T-helper 1 cell treated with Interleukin-12 subunit alpha and Interleukin-12 subunit beta and Interleukin-4 antibody, amounts not matched to agents 30 μg/mL and 1 μg/mL, for 36 hours (primary cell): Measurements from ENCODE around the gene MED7.

Experiments
- H3K27ac Mint-ChIP-seq: one replicate; pipeline ENCODE4 v1.8.0; 2021; ENCODE audit warnings: mild to moderate bottlenecking, mixed read lengths
- H3K27me3 Mint-ChIP-seq: one replicate; pipeline ENCODE4 v1.8.0; 2021; ENCODE audit warnings: low read depth, mixed read lengths
- H3K36me3 Mint-ChIP-seq: one replicate; pipeline ENCODE4 v1.8.0; 2021; ENCODE audit warnings: low read depth, mixed read lengths
- H3K4me1 Mint-ChIP-seq: one replicate; pipeline ENCODE4 v1.8.0; 2021; ENCODE audit warnings: low read depth, mixed read lengths
- H3K4me3 Mint-ChIP-seq: one replicate; pipeline ENCODE4 v1.8.0; 2021; ENCODE audit warnings: mild to moderate bottlenecking, moderate library complexity, mixed read lengths
- H3K9me3 Mint-ChIP-seq: one replicate; pipeline ENCODE4 v1.8.0; 2021; ENCODE audit warnings: mixed read lengths

Gene MED7

DNA sequence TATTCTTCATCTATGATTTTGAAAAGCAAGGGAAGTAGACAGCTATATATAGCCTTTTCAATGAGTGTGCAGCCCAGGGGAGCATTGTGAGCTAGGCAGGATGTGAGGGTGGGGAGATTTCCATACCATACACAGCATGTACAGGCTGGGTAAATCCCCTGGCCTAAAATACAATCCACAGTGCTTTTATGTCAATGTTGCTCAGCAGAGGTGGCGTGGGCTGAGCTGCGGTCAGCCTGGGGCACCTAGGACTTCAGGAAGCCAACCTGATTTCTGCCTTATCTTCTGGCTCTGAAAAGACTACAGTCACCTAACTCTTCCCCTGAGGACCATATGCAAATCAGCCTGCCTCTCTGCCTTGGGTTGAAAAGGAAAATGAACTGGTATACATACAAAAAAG is 29.7 kb upstream of the MED7 start:
- peaks cover 60% of the 10 kb centered on the region for H3K4me1 Mint-ChIP-seq
- peak overlapping the region; percentile 77 for H3K4me3 Mint-ChIP-seq
- peaks cover 6% of the 10 kb centered on the region for H3K36me3 Mint-ChIP-seq
- peaks cover 6% of the 10 kb centered on the region for H3K9me3 Mint-ChIP-seq
- peak overlapping the region; percentile 95 for H3K27ac Mint-ChIP-seq
- H3K27me3 Mint-ChIP-seq = no peaks in the 10 kb centered on the region

DNA sequence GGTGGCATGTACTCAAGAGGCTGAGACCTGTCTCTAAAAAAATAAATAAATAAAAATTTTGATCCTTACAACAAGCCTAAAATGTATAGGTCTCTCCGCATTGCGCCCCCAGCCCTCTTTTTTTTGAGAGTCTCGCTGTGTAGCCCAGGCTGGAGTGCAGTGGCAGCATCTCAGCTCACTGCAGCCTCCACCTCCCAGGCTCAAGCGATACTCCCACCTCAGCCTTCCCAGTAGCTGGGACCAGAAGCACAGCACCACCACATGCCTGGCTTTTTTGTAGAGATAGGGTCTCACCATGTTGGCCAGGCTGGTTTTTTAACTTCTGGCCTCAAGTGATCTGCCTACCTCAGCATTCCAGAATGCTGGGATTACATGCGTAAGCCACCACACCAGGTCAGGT is 25.6 kb upstream of the MED7 start:
- H3K4me1 Mint-ChIP-seq = peaks cover 74% of the 10 kb centered on the region
- H3K27me3 Mint-ChIP-seq = no peaks in the 10 kb centered on the region
- no peak overlapping the region for H3K27ac Mint-ChIP-seq
- H3K36me3 Mint-ChIP-seq = peaks cover 5% of the 10 kb centered on the region
- peaks cover 6% of the 10 kb centered on the region for H3K9me3 Mint-ChIP-seq
- no peak overlapping the region for H3K4me3 Mint-ChIP-seq

DNA sequence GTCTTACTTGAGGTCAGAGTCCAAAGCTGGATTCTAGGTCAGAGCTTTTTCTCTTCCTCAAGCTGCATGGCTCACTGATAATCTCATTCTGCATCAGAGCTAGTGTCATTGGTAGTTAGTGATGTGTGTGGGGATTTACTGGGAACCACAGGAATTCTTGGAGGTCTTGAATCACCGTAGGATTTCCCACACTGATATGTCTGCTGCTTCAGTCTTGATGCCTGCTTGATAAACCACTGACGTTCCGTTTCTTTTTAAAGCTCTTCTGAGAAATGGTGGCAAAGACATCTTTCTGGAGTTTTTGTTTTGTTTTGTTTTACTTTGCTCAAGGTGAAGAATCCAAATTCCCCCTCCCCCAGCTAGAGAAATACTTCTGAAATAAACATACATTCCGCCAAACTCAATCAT is 24.6 kb upstream of the MED7 start:
- H3K36me3 Mint-ChIP-seq = peaks cover 6% of the 10 kb centered on the region
- H3K27me3 Mint-ChIP-seq = no peaks in the 10 kb centered on the region
- peaks cover 71% of the 10 kb centered on the region for H3K4me1 Mint-ChIP-seq
- H3K9me3 Mint-ChIP-seq = peaks cover 6% of the 10 kb centered on the region
- peak overlapping the region; percentile 91 for H3K27ac Mint-ChIP-seq
- H3K4me3 Mint-ChIP-seq = peak overlapping the region; percentile 68

DNA sequence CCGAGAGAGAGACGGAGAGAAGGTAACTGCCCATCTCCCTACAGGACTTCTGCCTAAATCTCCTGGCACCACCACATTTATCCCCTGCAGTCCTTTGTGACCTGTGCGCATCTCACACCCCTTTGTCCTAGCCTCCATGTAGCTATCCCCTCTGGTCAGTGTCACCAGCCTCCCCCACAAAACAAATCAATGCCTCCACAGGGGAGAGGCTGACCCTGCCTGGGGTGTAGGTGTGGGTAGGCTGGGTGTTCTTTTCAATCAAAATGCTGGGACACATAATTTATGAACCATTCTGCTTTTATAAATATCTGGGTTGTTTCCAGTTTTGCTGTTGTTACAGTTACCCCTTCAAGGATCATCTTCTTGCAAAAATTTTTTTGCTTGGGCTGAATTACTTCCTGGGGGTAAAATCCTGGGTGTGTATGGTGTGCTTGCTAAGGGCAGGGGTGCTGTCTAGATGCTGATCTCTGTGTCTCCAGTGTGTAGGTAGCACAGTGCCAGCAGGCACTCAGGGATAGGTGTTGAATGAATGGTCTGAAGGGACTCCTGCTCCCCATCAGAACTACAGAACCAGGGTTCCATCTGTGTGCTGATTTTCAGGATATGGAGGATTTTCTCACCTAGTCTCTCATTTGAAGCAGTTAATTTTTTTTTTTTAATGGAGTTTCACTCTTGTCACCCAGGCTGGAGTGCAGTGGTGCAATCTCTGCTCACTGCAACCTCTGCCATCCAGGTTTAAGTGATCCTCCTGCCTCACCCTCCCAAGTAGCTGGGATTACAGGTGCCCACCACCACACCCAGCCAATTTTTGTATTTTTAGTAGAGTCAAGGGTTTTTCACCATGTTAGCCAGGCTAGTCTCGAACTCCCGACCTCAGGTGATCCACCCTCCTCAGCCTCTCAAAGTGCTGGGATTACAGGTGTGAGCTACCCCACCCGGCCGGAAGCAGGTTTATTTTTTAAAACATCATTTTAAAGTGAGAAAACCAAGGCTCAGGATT is 23.8 kb upstream of the MED7 start, which contains the start of gene GARIN3:
Gene GARIN3 (minus strand): TSS at position 51 of the 1,000 bp plus-strand sequence. CDS start 96 bp downstream, outside the sequence.
- H3K9me3 Mint-ChIP-seq = peaks cover 6% of the 10 kb centered on the region
- peak within 1 kb of the TSS; percentile 91 for H3K27ac Mint-ChIP-seq
- H3K4me1 Mint-ChIP-seq = peaks cover 65% of the 10 kb centered on the region

DNA sequence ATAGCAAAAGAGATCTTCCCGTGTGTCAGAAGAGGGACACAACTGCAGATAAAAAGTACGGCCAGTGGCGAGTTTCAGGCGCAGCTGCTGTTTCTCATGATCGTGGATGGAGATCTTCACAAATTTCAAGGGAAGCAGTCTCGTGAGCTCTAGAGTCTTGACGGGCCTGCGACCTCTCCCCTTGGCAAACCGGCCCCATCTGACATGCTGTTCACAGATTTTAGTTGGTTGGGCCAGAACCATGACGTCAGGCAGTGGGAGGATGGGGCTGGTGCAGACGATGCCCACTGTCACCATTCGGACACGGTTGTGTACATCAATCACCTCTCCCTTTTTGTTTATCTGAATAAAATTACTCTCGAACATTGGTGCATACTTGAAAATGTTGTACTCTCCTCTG is 23.0 kb upstream of the MED7 start:
- H3K36me3 Mint-ChIP-seq = peaks cover 4% of the 10 kb centered on the region
- no peak overlapping the region for H3K27ac Mint-ChIP-seq
- peaks cover 6% of the 10 kb centered on the region for H3K9me3 Mint-ChIP-seq
- H3K4me3 Mint-ChIP-seq = no peak overlapping the region
- no peaks in the 10 kb centered on the region for H3K27me3 Mint-ChIP-seq
- H3K4me1 Mint-ChIP-seq = peaks cover 60% of the 10 kb centered on the region

More for the DNA sequence above, 23.8 kb upstream of the MED7 start, which contains the start of gene GARIN3:
- Mint-ChIP-seq H3K27me3 (no peaks in the 10 kb centered on the region), H3K4me3 (peak within 1 kb of the TSS; percentile 36), H3K36me3 (peaks cover 6% of the 10 kb centered on the region)

DNA sequence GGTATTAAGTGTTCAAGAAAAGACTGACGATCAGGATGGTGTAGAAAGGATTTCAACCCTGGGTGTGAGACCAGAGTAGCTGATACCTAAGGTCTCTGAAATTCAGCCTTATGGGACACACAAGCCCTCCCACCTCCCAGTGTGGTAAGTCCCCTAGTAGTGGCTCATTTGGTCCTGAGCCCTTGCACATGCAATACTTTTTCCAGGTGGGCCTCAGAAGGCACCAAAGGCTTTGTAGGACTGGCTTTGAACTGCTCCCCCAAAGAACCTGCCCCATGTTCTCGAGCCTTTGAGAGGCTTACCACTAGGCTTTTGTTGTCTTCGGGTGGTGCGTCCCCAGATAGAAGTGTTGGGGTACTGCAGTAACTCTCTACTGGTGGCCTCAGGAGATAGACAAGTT is 22.6 kb upstream of the MED7 start:
- Mint-ChIP-seq H3K4me1 (peaks cover 56% of the 10 kb centered on the region), H3K36me3 (peaks cover 2% of the 10 kb centered on the region), H3K9me3 (peaks cover 3% of the 10 kb centered on the region), H3K4me3 (no peak overlapping the region), H3K27me3 (no peaks in the 10 kb centered on the region), H3K27ac (no peak overlapping the region)

DNA sequence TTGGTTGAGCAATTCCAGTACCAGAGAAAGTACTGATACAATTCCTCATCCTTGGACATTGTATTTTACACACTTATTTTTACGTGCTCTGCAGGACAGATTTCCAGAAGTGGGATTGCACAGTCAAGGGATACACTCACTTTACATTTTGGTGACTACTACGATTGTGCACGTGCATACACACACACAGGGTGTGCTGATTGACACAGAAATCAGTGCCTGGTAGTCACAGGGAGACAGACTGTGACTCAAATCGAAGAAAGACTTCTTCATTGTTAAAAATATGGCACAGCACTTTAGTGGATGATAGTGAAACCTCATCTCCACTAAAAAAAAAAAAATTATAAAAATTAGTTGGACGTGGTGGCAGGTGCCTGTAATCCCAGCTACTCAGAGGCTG is 21.9 kb upstream of the MED7 start:
- Mint-ChIP-seq H3K27me3 (no peaks in the 10 kb centered on the region), H3K4me1 (peaks cover 58% of the 10 kb centered on the region), H3K27ac (no peak overlapping the region), H3K9me3 (no peaks in the 10 kb centered on the region), H3K36me3 (peaks cover 3% of the 10 kb centered on the region), H3K4me3 (no peak overlapping the region)

DNA sequence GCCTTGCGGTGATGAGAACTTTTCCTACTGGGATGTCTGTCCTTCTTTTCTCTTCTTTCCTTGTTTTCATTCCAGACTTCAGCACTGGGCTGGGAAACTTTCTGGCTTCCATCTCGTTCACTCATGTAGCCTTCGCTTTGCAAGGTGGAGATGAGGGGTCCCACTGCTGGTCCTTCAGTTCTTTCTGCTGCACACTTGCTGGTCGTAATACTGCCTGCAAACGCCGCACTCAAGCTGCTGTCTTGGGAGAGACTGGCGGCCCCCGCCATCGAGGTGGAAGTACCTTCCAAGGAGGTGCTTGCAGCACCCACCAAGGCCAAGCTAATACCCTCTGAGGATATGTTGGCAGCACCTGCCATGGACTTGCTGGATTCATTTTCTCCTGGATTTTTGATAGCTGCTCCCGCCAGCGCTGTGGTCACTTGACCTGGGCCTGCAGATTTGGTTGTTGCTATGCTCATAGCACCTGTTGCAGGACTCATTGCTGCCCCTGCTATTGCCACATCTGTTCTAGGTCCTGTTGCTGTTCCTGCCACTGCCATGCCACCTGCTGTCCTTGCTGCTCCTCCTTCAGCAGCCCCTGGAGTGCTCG is 20.4 kb upstream of the MED7 start:
- H3K27ac Mint-ChIP-seq = no peak overlapping the region
- no peaks in the 10 kb centered on the region for H3K27me3 Mint-ChIP-seq
- H3K36me3 Mint-ChIP-seq = peaks cover 4% of the 10 kb centered on the region
- H3K9me3 Mint-ChIP-seq = no peaks in the 10 kb centered on the region
- no peak overlapping the region for H3K4me3 Mint-ChIP-seq
- H3K4me1 Mint-ChIP-seq = peaks cover 58% of the 10 kb centered on the region

DNA sequence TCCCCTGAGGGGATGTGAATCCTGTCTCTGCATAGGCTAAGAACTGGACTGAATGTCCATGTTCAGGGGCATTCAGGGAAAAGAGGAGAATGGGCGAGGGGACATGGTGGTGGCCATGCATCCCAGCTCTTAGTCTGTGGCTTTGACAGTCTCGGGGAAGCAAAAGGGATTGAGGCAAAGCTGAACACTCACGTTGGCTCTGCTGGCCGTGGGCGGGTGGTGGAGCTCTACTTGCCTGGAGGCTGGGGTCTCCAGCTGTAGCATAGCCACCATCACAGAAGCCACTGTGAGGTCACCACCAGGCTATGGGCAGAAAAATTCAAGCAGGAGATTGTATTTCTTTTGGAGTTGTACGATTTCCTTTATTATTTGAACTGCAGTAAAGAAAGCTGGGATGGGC is 19.3 kb upstream of the MED7 start:
- no peak overlapping the region for H3K27ac Mint-ChIP-seq
- H3K4me1 Mint-ChIP-seq = peaks cover 52% of the 10 kb centered on the region
- H3K27me3 Mint-ChIP-seq = no peaks in the 10 kb centered on the region

DNA sequence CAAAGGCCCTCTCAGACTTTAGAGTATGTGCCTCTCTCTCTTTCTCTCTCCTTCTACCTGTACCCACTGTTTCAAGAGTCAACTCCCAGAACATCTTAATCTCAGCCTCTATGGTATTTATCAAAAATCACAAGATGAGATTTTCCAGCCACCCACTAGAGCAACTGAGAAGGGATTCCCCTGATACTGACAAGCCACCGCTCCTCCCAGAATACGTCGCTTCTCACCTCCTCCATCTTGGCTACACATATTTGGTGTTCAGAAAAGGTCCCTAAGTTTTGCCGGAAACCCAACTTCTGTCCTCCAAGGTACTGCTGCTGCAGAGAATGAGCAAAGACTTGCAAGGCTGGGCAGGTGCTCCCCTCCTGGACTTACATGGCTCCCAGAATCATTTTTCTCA is 17.3 kb upstream of the MED7 start:
- Mint-ChIP-seq H3K9me3 (no peaks in the 10 kb centered on the region), H3K36me3 (peaks cover 8% of the 10 kb centered on the region), H3K27me3 (no peaks in the 10 kb centered on the region), H3K4me1 (peaks cover 51% of the 10 kb centered on the region), H3K4me3 (peak overlapping the region; percentile 67), H3K27ac (peak overlapping the region; percentile 87)

More for the DNA sequence above, 19.3 kb upstream of the MED7 start:
- H3K9me3 Mint-ChIP-seq = no peaks in the 10 kb centered on the region
- no peak overlapping the region for H3K4me3 Mint-ChIP-seq
- H3K36me3 Mint-ChIP-seq = peaks cover 4% of the 10 kb centered on the region

DNA sequence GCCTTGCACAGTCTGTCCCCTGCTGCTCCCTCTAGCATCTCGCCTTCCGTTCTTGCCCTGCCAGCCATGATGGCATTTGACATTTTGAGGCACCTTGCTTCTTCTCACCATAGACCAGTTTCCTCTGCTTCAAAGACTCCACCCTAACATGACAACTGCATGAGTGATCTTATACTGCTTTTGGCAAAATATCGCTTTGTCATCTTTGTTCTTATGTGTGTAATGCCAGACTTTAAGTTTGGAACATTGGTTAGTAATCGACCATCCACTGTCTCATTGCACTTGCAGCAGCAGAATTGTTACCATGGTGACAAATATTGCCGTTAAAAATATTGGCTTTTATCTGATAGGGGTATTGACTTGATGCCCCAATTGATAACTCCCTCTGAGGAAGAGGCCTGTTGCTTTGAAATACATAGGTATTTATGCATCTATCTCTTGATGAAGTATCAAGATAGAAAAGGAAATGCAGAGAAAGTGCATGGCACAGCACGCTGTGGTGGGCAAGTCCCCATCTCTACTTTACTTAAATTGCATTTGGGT is 16.6 kb upstream of the MED7 start:
- peak overlapping the region; percentile 52 for H3K27ac Mint-ChIP-seq
- no peaks in the 10 kb centered on the region for H3K27me3 Mint-ChIP-seq
- peaks cover 8% of the 10 kb centered on the region for H3K36me3 Mint-ChIP-seq
- no peak overlapping the region for H3K4me3 Mint-ChIP-seq
- peaks cover 54% of the 10 kb centered on the region for H3K4me1 Mint-ChIP-seq
- H3K9me3 Mint-ChIP-seq = no peaks in the 10 kb centered on the region

DNA sequence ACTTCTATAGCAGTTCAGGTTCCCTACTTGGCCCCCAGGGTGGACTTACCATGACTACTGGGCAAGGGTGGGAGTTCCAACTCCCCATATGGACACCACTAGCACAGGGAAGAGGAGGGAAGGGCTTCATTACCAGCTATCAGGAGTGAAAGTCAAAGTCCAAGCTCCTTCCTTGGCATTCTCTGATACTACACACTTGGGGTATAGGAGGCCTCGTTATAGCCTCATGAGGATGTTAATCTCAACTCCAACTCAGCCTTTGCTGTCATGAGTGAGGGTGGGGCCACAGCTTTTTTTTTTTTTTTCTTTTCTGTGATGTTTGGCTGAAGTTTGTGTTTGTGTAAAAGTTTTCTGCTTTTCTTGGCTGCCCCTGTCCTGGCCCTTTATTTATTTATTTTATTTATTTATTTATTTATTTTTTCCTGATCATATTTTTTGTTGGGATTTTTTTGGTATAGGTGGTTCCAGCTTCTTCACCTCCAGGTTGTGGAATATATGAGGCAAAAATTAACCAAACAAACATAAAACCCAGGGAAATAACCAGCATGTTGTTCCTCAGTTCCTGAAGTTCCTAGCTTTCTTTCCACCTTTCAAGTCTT is 14.7 kb upstream of the MED7 start:
- no peak overlapping the region for H3K4me3 Mint-ChIP-seq
- H3K36me3 Mint-ChIP-seq = peaks cover 7% of the 10 kb centered on the region
- peaks cover 54% of the 10 kb centered on the region for H3K4me1 Mint-ChIP-seq
- H3K9me3 Mint-ChIP-seq = no peaks in the 10 kb centered on the region
- no peaks in the 10 kb centered on the region for H3K27me3 Mint-ChIP-seq
- H3K27ac Mint-ChIP-seq = no peak overlapping the region

DNA sequence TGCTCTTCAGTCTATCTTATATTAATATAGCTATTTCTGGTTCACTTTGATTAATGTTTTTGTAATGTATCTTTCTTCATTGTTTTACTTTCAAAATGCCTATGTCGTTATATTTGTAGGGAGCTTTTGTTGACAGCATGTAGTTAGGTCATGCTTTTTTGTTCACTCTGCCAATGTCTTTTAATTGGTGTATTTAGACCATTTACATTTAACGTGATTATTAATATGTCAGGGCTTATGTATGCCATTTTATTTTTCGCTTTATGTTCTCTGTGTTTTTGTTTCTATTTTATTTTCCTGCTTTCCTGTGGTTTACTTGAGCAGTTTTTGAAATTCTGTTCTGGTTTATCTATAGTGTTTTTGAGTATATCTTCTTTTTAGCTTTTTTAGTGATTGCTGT is 12.6 kb upstream of the MED7 start:
- H3K27me3 Mint-ChIP-seq = no peaks in the 10 kb centered on the region
- peaks cover 57% of the 10 kb centered on the region for H3K4me1 Mint-ChIP-seq
- H3K27ac Mint-ChIP-seq = peak overlapping the region; percentile 94
- peak overlapping the region; percentile 77 for H3K4me3 Mint-ChIP-seq
- H3K9me3 Mint-ChIP-seq = no peaks in the 10 kb centered on the region
- H3K36me3 Mint-ChIP-seq = peaks cover 7% of the 10 kb centered on the region

DNA sequence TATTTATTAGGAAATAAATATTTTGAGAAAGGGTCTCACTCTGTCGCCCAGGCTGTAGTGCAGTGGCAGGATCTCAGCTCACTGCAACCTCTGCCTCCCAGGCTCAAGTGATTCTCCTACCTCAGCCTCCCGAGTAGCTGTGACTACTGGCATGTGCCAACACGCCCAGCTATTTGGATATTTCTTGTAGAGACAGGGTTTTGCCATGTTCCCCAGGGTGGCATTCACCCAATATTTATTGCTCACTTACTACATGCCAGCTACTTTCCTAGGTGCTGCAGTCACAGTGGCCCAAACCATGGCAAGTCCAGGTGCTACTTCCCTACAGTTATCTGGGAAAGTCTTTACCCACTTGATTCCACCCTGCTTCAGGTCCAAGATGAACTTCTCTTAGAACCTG is 8.3 kb upstream of the MED7 start:
- Mint-ChIP-seq H3K4me3 (no peak overlapping the region), H3K4me1 (peaks cover 47% of the 10 kb centered on the region), H3K36me3 (no peaks in the 10 kb centered on the region), H3K27ac (no peak overlapping the region), H3K27me3 (no peaks in the 10 kb centered on the region), H3K9me3 (no peaks in the 10 kb centered on the region)
